VCaP (cell line): ENCODE results near the gene CSTPP1.

Experiments
- H3K27ac ChIP-seq: fragments of 450-650 bp; 2 replicates; pipeline ENCODE4 v1.5.1; 2017
- TF ChIP-seq, protein P1 (sequence below): fragments of 450-650 bp; conservative IDR thresholded peaks from 2 replicates; pipeline ENCODE4 v1.5.1; 2017; ENCODE audit warnings: mild to moderate bottlenecking, moderate library complexity

Gene CSTPP1

DNA sequence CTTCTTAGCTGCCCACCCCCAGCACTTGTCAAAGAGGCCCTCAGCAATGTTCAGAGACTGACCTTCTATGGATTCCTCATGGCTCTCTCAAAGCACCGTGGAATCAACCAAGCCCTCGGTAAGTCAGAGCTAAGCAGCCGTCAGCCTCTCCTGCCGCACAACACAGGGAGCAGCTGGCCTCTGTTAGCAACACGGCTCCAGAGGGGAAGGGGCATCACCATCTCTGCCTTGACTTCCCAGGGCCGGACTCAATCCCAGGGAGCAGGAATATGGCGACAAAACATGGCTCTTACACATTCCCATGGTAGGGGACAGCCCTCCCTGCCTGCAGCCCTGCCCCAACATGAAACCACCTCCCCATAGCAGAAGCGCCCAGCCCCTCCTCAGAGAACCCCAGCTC, 221.2 kb downstream of the CSTPP1 start:
- TF ChIP-seq, protein P1, sequence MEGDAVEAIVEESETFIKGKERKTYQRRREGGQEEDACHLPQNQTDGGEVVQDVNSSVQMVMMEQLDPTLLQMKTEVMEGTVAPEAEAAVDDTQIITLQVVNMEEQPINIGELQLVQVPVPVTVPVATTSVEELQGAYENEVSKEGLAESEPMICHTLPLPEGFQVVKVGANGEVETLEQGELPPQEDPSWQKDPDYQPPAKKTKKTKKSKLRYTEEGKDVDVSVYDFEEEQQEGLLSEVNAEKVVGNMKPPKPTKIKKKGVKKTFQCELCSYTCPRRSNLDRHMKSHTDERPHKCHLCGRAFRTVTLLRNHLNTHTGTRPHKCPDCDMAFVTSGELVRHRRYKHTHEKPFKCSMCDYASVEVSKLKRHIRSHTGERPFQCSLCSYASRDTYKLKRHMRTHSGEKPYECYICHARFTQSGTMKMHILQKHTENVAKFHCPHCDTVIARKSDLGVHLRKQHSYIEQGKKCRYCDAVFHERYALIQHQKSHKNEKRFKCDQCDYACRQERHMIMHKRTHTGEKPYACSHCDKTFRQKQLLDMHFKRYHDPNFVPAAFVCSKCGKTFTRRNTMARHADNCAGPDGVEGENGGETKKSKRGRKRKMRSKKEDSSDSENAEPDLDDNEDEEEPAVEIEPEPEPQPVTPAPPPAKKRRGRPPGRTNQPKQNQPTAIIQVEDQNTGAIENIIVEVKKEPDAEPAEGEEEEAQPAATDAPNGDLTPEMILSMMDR, result no peak
- no peak overlapping the region for H3K27ac ChIP-seq

- TF ChIP-seq, protein P1, result no peak
- no peak overlapping the region for H3K27ac ChIP-seq
These were observed 221.7 kb downstream of the CSTPP1 start for GRCh38 chr11:47158242-47158641.

DNA sequence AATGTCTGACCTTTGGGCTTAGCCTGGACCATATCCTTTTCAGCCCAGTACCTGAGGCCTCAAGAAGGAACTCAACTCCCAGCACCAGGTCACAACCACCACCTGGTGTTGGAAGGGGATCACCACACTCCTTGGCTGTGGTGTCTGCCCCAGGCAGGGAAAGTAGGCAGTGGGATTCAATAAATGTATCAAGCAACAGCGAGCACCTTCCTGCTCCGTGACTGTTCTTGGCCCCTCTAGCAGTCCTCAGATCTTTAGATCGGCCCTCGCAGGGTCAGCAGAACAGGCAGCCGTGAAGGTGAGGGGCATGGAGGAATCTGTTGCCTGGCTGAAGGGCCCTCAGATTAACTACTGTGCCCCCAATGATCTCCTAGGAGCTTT, 224.2 kb downstream of the CSTPP1 start:
- TF ChIP-seq, protein P1, result no peak
- no peak overlapping the region for H3K27ac ChIP-seq

- no peak overlapping the region for H3K27ac ChIP-seq
- TF ChIP-seq, protein P1, result peak; percentile 76
These were observed 224.7 kb downstream of the CSTPP1 start for GRCh38 chr11:47161134-47161854.

DNA sequence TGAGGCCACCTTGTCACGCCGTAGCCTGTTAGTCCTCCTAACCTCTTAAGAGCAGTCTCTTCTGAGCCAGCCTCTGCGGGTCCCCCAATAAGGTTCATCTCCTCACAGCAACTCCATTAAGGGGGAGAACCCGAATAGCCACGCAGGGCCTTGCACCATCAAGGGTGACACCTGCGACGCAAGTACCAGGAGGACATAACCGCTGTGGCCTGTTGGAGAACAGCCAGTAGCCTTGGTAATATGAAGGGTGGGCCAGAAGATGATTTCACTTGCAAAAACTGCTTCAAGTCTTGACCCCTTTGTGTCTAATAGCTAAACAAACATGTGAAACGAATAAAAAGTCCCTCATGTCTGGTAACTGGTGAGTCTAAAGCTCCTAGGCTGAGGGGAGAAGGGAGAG, 225.3 kb downstream of the CSTPP1 start:
- TF ChIP-seq, protein P1, result no peak

GRCh38 chr11:47162426-47162825, 225.9 kb downstream of the CSTPP1 start:
- TF ChIP-seq, protein P1, result no peak

More for the DNA sequence above, 225.3 kb downstream of the CSTPP1 start:
- no peak overlapping the region for H3K27ac ChIP-seq

DNA sequence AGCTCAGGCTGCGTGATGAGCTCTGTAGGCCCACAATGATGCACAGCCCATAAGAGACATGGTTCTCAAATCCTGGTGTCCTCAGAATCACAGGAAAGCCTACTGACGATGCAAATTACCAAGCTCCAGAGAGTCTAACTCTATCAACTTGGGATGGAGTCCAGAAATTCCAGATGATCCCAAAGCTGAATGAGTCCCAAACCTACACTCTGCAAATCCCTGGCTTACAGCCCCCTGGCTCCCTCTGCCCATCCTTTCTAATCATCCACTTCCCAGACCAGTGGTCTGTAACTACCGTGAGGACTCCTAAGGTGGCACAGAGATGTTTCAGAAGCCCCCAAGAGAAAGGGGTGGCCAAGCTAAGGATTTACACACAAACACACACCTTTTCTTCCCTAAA, 226.6 kb downstream of the CSTPP1 start:
- no peak overlapping the region for H3K27ac ChIP-seq
- TF ChIP-seq, protein P1, result no peak

More at GRCh38 chr11:47162426-47162825, 225.9 kb downstream of the CSTPP1 start:
- H3K27ac ChIP-seq, result no peak overlapping the region
